A549 (cell line): ENCODE data around the gene LYST. TPM values are rescaled to one million over a fixed set of nuclear protein-coding genes. Genes with fewer than 3 reads are reported as not detected.

ENCODE experiments used
- ATAC-seq, 2 experiments: fragments of 200-7000 bp in 1 of 2; fragments of >200 bp in 1 of 2; cut with Nextera tagmentation in 1 of 2; cut with Tn5 transposase in 1 of 2; 3 replicates each; pipeline versions ENCODE4 v1.8.0 to v1.9.1; 2018 to 2020; ENCODE audit warnings: mild to moderate bottlenecking in 1 of 2, moderate library complexity in 1 of 2
- CTCF ChIA-PET: fragments of 300-600 bp; sonication (Branson Sonifier 250); formaldehyde crosslinking; extraction: SDS; loops from one replicate; lab custom pipeline; 2021; ENCODE audit warnings: antibody characterized with exemption, inconsistent platforms; lab: Yijun Ruan, JAX
- POLR2A ChIA-PET: fragments of 350-600 bp; formaldehyde crosslinking; extraction: SDS; loops from one replicate; lab custom pipeline; 2021; ENCODE audit warnings: antibody characterized with exemption, inconsistent platforms; lab: Yijun Ruan, JAX
- DNase-seq, 2 experiments: peaks; one replicate each; pipeline versions ENCODE4 v3.0.0 to v3.0.0-alpha.2; 2011 to 2016; ENCODE audit warnings: low read depth in 1 of 2, low spot score in 1 of 2
- FAIRE-seq: peaks from 2 replicates; lab custom pipeline; 2011; peaks lifted over from hg19 to GRCh38; lab: Jason Lieb, UNC
- H3K27ac ChIP-seq, 2 experiments: fragments of >200 bp; sonication (Bioruptor Twin); formaldehyde crosslinking; 3 replicates each; pipeline ENCODE4 v1.5.1; 2016 to 2017
- H3K4me1 ChIP-seq: fragments of >200 bp; sonication (Bioruptor Twin); formaldehyde crosslinking; 3 replicates; pipeline ENCODE4 v1.6.1; 2016
- H3K4me2 ChIP-seq: fragments of >200 bp; sonication (Bioruptor Twin); formaldehyde crosslinking; 3 replicates; pipeline ENCODE4 v1.6.1; 2016
- H3K4me3 ChIP-seq: fragments of >200 bp; sonication (Bioruptor Twin); formaldehyde crosslinking; 3 replicates; pipeline ENCODE4 v1.5.1; 2016
- H3K9me3 ChIP-seq: fragments of >200 bp; sonication (Bioruptor Twin); formaldehyde crosslinking; 3 replicates; pipeline ENCODE4 v1.6.1; 2016
- BHLHE40 ChIP-seq: IDR thresholded peaks from 2 replicates; pipeline ENCODE4 v1.6.1; 2012; ENCODE audit warnings: low read depth, low read length, inconsistent platforms
- CEBPB ChIP-seq, 2 experiments: fragments of >200 bp in 1 of 2; sonication (Bioruptor Twin) in 1 of 2; formaldehyde crosslinking in 1 of 2; IDR thresholded peaks; 2 replicates each; pipeline ENCODE4 v1.6.1; 2012 to 2016
- EP300 ChIP-seq, 2 experiments: fragments of >200 bp; sonication (Bioruptor Twin); formaldehyde crosslinking; IDR thresholded peaks; 2 replicates in 1 of 2; 3 replicates in 1 of 2; pipeline ENCODE4 v1.6.1; 2016 to 2017
- ESRRA ChIP-seq: fragments of 150-350 bp; IDR thresholded peaks from 2 replicates; pipeline ENCODE4 v1.6.1; 2014; ENCODE audit warnings: mild to moderate bottlenecking, low read length, borderline replicate concordance
- GATA3 ChIP-seq: IDR thresholded peaks from 2 replicates; pipeline ENCODE4 v1.6.1; 2012; ENCODE audit warnings: borderline replicate concordance
- HDAC2 ChIP-seq: fragments of 200-600 bp; sonication (generic); IDR thresholded peaks from 2 replicates; pipeline ENCODE4 v1.6.1; 2016
- HOXB13 ChIP-seq: fragments of 250-450 bp; sonication (Bioruptor Pico); IDR thresholded peaks from 2 replicates; pipeline ENCODE4 v1.5.0; 2020; ENCODE audit warnings: low read depth, mild to moderate bottlenecking, moderate library complexity
- HOXB5 ChIP-seq: fragments of 250-450 bp; sonication (Bioruptor Pico); IDR thresholded peaks from 2 replicates; pipeline ENCODE4 v1.5.0; 2020; ENCODE audit warnings: mild to moderate bottlenecking, moderate library complexity
- JUN ChIP-seq, 2 experiments: fragments of >200 bp; sonication (Bioruptor Twin); formaldehyde crosslinking; IDR thresholded peaks; 2 replicates in 1 of 2; 3 replicates in 1 of 2; pipeline ENCODE4 v1.6.1; 2016 to 2017
- JUNB ChIP-seq: fragments of >200 bp; sonication (Bioruptor Twin); formaldehyde crosslinking; IDR thresholded peaks from 2 replicates; pipeline ENCODE4 v1.6.1; 2016
- KDM5A ChIP-seq: fragments of 200-600 bp; sonication (generic); IDR thresholded peaks from 2 replicates; pipeline ENCODE4 v1.6.1; 2016; ENCODE audit warnings: antibody characterized with exemption, mild to moderate bottlenecking
- MAFK ChIP-seq: fragments of 450-650 bp; IDR thresholded peaks from 2 replicates; pipeline ENCODE4 v1.6.1; 2014; ENCODE audit not compliant: partially characterized antibody
- POLR2AphosphoS2 ChIP-seq: conservative IDR thresholded peaks from 2 replicates; pipeline ENCODE4 v1.6.1; 2012; ENCODE audit warnings: low read length, improper control_type of control experiment, inconsistent platforms
- RARB ChIP-seq: fragments of 250-450 bp; sonication (Bioruptor Pico); IDR thresholded peaks from 2 replicates; pipeline ENCODE4 v1.8.0; 2021; ENCODE audit warnings: mild to moderate bottlenecking, moderate library complexity
- RCOR1 ChIP-seq: fragments of 150-350 bp; IDR thresholded peaks from 2 replicates; pipeline ENCODE4 v1.6.1; 2014; ENCODE audit warnings: antibody characterized with exemption, low read length, low read depth
- ZC3H11A ChIP-seq: fragments of 450-650 bp; IDR thresholded peaks from 2 replicates; pipeline ENCODE4 v1.6.1; 2014; ENCODE audit warnings: antibody characterized with exemption, mild to moderate bottlenecking
- ZNF302 ChIP-seq: fragments of 250-450 bp; sonication (Bioruptor Pico); IDR thresholded peaks from 2 replicates; pipeline ENCODE4 v1.9.0; 2021; ENCODE audit warnings: inconsistent platforms, mild to moderate bottlenecking, moderate library complexity
- WGBS: methylation state at CpG from one replicate; pipeline ENCODE4 v1.1.6; 2017; ENCODE audit errors: missing lambda C conversion rate; 5-methylcytosine and 5-hydroxymethylcytosine counted together
- polyA plus RNA-seq, 4 experiments: library from polyadenylated mRNA; depleted of rRNA in 3 of 4; stranded (reverse); fragments of >200 nt; fragmentation: RNase III in 1 of 4; extraction: RNeasy Plus Mini Kit Qiagen cat#74134 plus additional on column Dnase treatment in 1 of 4; gene quantifications; 2 replicates in 3 of 4; 3 replicates in 1 of 4; pipeline ENCODE4 v1.2.3, GENCODE V29; 2011 to 2017
- TF ChIP-seq, protein P1 (sequence below): IDR thresholded peaks from 2 replicates; pipeline ENCODE4 v1.6.1; 2012
- TF ChIP-seq, protein P2 (sequence below): IDR thresholded peaks from 2 replicates; pipeline ENCODE4 v1.6.1; 2012
- TF ChIP-seq, protein P3 (sequence below): fragments of 200-600 bp; sonication (generic); IDR thresholded peaks from 2 replicates; pipeline ENCODE4 v1.6.1; 2016; ENCODE audit warnings: antibody characterized with exemption, mild to moderate bottlenecking, moderate library complexity
- TF ChIP-seq, protein P4 (sequence below): fragments of 250-450 bp; sonication (Bioruptor Pico); IDR thresholded peaks from 2 replicates; pipeline ENCODE4 v1.5.0; 2020; ENCODE audit warnings: low read depth, mild to moderate bottlenecking, moderate library complexity

The LYST gene
- polyA plus RNA-seq, 2 of the 4 experiments (the other 2 are of a cell fraction), result 2.5 to 9.4 TPM

DNA sequence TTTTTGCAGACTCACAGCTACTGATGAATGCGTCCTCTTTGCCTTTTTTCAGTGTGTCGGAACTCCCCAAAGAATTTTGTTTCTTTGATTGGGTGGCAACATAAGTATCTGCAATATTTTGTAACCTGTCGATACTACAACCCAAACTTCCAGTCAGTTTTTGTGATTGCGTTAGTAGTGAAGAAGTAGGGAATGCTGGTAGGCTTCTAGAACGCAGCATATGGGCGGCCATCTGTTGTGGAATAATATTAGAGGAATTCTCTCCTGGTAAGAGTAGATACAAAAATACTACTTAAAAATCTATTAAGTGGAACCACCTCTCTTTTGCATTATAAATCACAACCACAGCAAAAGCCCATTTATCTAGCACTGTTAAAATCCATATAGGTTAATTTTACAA, 107.4 kb downstream of the LYST start:
- no peak overlapping the region for H3K4me3 ChIP-seq
- H3K27ac ChIP-seq, result no peak overlapping the region
- POLR2A ChIA-PET, result no interaction called here
- CTCF ChIA-PET, result interaction anchor here (2.2 kb wide), 1 partner anchor 212 kb away, joined by 6 read pairs; no protein-coding TSS in a partner anchor
- no peak for TF ChIP-seq MAFK
- TF ChIP-seq, protein P1, sequence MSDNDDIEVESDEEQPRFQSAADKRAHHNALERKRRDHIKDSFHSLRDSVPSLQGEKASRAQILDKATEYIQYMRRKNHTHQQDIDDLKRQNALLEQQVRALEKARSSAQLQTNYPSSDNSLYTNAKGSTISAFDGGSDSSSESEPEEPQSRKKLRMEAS, result no peak
- no peak for TF ChIP-seq CEBPB (IDR thresholded peaks at IDR 0.05)
- ATAC-seq (no peak), FAIRE-seq (no peak), DNase-seq (no peak)
- no peak overlapping the region for H3K4me2 ChIP-seq
- no peaks in the 10 kb centered on the region for H3K4me1 ChIP-seq
- H3K9me3 ChIP-seq, result no peaks in the 10 kb centered on the region
- 96% methylated on average over 6 of the region's 6 CpGs for WGBS

DNA sequence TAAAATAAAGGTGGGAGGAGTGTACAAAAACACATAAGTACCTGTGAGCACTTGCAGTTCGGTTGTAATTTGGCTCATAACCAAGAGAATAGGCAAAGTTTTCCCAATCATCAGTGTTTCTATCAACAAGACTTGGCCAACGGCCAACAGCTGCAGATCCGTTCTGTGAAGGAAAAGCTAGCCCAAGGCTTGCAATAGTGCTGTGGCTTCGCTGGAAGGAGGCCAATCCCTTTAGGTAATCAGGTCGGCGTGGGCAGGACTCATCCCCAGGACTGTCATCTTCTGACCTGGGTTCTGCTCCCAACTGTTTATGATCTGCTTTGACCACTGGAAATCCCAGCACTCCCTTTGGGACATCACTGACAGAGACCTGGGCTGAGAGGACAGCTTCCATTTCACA, 107.8 kb downstream of the LYST start:
- no peak overlapping the region for H3K4me3 ChIP-seq
- TF ChIP-seq, protein P2, sequence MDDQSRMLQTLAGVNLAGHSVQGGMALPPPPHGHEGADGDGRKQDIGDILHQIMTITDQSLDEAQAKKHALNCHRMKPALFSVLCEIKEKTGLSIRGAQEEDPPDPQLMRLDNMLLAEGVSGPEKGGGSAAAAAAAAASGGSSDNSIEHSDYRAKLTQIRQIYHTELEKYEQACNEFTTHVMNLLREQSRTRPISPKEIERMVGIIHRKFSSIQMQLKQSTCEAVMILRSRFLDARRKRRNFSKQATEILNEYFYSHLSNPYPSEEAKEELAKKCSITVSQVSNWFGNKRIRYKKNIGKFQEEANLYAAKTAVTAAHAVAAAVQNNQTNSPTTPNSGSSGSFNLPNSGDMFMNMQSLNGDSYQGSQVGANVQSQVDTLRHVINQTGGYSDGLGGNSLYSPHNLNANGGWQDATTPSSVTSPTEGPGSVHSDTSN, result no peak
- TF ChIP-seq KDM5A, result no peak
- TF ChIP-seq HOXB5 (CRISPR knock-in tag), result no peak
- TF ChIP-seq BHLHE40, result no peak
- no peak for TF ChIP-seq POLR2AphosphoS2
- no peak for TF ChIP-seq ESRRA
- TF ChIP-seq MAFK, result no peak
- no peak for TF ChIP-seq RARB (CRISPR knock-in tag)
- TF ChIP-seq ZNF302 (CRISPR knock-in tag), result no peak
- TF ChIP-seq HDAC2, result no peak
- TF ChIP-seq JUNB, result no peak
- TF ChIP-seq, protein P3, sequence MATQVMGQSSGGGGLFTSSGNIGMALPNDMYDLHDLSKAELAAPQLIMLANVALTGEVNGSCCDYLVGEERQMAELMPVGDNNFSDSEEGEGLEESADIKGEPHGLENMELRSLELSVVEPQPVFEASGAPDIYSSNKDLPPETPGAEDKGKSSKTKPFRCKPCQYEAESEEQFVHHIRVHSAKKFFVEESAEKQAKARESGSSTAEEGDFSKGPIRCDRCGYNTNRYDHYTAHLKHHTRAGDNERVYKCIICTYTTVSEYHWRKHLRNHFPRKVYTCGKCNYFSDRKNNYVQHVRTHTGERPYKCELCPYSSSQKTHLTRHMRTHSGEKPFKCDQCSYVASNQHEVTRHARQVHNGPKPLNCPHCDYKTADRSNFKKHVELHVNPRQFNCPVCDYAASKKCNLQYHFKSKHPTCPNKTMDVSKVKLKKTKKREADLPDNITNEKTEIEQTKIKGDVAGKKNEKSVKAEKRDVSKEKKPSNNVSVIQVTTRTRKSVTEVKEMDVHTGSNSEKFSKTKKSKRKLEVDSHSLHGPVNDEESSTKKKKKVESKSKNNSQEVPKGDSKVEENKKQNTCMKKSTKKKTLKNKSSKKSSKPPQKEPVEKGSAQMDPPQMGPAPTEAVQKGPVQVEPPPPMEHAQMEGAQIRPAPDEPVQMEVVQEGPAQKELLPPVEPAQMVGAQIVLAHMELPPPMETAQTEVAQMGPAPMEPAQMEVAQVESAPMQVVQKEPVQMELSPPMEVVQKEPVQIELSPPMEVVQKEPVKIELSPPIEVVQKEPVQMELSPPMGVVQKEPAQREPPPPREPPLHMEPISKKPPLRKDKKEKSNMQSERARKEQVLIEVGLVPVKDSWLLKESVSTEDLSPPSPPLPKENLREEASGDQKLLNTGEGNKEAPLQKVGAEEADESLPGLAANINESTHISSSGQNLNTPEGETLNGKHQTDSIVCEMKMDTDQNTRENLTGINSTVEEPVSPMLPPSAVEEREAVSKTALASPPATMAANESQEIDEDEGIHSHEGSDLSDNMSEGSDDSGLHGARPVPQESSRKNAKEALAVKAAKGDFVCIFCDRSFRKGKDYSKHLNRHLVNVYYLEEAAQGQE, result no peak
- no peak for TF ChIP-seq GATA3
- TF ChIP-seq EP300 (IDR thresholded peaks at IDR 0.05), result no peak
- TF ChIP-seq JUN (IDR thresholded peaks at IDR 0.05), result no peak
- TF ChIP-seq RCOR1, result no peak
- no peak for TF ChIP-seq ZC3H11A
- no peak for TF ChIP-seq HOXB13
- no peak for TF ChIP-seq CEBPB (IDR thresholded peaks at IDR 0.05)
- TF ChIP-seq, protein P4, sequence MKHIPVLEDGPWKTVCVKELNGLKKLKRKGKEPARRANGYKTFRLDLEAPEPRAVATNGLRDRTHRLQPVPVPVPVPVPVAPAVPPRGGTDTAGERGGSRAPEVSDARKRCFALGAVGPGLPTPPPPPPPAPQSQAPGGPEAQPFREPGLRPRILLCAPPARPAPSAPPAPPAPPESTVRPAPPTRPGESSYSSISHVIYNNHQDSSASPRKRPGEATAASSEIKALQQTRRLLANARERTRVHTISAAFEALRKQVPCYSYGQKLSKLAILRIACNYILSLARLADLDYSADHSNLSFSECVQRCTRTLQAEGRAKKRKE (CRISPR knock-in tag), result no peak
- FAIRE-seq (no peak), DNase-seq (no peak), ATAC-seq (no peak)
- CTCF ChIA-PET, result interaction anchor here (1.1 to 2.2 kb wide), 2 partner anchors 9 to 213 kb away, joined by 3 to 6 read pairs; no protein-coding TSS in a partner anchor
- WGBS, result 66% methylated on average over 6 of the region's 6 CpGs
- H3K9me3 ChIP-seq, result no peaks in the 10 kb centered on the region
- no peaks in the 10 kb centered on the region for H3K4me1 ChIP-seq
- H3K4me2 ChIP-seq, result no peak overlapping the region
- POLR2A ChIA-PET, result no interaction called here
- no peak overlapping the region for H3K27ac ChIP-seq
